GM21529 (cell line): Measurements from ENCODE around the gene H1-8.

Source experiments
- ATAC-seq: cut with Tn5 transposase; IDR thresholded peaks from one replicate; pipeline ENCODE4 v1.9.1; 2021; ENCODE audit not compliant: unreplicated experiment

Gene H1-8

DNA sequence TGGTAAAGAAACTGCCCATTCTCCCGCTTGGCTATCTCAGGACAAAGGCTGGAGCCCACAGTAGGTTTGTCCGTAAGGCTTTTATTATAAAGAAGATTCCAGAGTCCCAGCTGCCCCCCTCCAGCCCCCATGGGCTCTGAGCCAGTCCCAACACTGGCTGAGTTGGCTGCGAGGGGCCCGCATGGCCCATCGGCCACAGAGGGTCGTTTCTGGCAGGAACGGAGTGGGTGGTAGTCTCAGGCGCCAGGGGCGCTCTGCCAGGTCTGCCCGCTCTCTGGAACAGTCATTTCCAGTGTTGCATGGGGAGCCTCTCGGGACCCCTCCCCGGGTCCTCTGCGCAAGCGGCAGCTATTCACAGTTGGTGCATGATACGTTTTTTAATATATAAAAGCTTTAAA lies 12.2 kb downstream of the H1-8 start:
- no peak for ATAC-seq

GRCh38 chr3:129555616-129556357 lies 12.8 kb downstream of the H1-8 start:
- ATAC-seq: no peak

GRCh38 chr3:129556358-129556695 lies 13.4 kb downstream of the H1-8 start:
- no peak for ATAC-seq

DNA sequence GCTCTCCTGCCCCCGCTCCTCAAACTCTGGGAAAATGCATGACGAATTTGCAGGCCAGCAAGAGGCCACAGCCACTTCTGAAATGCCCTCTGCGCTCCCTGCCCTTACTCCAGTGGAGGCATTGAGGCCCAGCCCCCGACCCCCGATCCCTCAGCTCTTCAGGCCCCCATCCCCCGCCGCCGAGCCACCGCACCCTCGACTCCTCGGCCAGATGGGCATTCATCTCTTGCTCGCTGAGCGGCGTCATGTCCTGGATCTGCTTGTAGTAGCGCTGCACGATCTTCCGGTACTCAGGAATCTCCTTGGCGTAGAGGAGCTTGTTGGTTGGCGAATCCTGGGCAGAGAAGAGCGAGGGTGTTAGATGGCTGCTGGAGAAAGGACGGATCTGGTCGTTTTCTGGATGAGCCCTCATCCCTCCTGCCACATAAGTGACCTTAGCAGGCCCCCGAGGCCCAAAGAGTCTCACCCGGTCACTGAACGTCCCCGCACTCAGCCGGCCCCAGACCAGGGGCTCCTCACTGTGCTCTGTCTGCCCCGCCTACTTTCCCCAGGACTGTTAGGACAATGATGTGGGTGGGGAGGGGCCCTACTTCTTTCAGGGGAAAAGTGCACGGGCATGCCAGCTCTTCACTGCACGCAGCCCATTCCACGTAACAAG lies 14.0 kb downstream of the H1-8 start:
- ATAC-seq: no peak

GRCh38 chr3:129557548-129557894 lies 14.5 kb downstream of the H1-8 start:
- ATAC-seq: no peak

DNA sequence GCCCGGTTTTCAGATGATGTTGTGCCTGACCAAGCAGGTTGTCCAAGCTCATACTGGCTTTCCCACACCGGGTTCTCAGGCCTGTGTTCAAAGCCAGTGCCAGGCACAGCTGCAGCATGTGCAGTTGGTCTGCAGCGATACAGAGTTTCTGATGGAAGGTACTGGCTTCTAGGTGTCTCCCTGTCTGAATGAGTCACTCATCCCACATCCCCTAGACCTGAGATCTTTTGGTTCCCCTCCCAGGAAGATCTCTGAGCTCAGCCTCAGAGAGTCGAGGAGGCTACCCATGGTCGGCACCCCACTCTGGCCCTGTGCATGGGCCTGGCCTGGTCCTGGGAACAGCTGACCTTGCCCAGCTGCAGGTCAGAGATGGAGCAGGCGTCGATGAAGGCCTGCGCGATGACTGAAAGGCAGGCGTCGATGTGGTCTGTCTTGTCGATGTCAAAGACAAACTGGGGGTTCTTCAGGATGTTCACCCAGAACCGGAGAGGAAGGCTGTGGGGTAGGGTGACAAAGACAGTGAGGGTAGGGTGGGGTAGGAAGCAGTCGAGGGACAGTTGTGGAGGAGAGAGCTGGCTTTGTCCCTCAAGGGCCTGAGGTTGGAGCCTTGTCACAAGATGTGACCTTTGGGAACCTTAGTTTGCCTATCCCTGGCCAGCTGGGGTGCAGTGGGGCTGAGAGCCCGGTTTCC lies 15.3 kb downstream of the H1-8 start:
- ATAC-seq: no peak

DNA sequence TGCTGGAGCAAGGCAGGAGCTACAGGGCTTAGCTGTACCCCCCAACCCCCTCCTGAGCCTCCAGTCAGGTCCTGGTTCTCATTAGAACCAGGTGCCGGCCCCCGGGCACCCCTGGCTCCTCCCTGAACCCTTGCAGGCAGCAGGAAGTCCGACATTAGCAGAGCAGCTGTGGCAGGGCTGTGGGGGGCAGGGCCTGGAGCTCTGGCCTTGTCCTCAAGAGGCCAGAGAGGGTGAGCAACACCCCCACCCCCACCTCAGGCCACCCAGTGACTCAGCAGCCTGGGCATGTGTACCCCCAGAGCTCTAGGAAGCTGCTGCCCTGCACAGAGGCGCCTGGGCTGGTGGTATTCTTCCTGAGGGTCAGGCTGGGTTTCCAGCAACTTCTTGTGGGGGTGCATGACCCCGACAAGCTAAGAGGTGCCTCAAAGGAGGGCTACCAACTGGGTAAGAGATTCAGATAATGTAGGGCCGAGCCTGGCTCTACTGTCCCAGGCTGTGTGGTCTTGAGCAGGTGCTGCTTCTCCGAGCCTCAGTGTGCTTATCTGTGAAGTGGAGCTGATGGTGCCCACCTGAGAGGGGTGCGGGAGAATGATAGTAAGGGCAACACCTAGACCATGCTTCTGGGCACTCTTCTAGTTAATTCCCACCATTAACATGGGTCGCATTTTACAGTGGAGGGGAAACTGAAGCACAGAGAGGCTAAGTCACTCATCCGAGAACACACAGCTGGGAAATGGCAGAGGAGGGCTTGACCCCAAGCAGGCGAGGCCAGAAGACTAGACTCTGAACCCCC lies 16.0 kb downstream of the H1-8 start:
- no peak for ATAC-seq

GRCh38 chr3:129559565-129560079 lies 16.6 kb downstream of the H1-8 start:
- no peak for ATAC-seq

DNA sequence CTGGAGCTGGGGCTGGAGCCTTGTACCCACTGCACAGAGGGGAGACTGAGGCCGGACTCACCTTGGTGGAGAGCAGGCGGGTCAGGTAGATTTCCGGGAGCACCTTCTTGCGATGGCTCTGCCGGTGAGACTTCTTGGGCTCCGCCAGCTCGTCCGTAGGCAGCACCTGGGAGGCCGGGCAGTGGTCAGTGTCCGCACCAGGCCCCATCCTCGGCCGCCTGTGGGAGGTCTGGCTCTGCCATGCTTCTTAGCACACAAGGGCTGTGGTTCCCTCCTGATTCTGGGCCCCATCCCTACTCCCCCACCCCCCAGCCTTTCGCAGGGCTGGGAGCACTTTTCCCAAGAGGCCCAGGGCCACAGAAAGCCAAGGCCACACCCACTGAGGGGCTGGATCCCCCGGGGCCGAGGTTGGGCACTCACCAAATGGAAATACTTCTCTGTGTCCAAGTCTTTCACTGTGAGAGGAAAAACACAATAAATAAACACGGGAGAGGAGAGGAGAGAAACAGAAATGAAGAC lies 17.4 kb downstream of the H1-8 start:
- no peak for ATAC-seq

DNA sequence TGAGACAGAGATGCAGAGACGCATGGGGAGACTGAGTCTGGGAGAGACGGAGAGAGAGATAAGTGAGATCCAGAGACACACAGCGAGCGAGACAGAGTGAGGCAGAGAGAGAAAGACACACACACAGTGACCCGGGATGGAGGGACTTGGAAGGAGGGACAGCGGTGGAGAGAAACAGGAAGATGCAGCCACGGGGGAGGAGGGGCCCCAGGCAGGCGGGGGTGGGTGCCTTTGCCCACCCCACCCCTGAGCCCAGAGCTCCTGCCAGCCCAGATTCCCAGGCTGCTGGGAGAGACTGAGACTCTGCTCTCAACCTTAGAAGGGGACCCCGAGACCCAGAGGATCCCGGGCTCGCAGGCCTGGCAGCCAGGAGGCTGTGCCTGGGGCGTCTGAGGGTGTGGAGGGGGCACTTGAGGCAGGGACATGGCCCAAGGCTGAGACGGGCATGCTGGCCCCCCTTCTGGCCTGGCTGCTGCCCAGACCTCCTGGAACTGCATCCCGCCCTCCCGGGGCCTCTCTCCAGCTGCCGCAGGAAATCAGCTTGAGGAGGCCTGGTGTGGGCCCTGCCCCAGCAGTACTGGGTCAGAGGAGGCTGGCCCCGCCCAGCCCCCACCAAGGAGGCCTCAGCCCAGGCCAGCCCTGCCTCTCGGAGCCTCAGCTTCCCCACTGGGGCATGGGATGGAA lies 18.1 kb downstream of the H1-8 start:
- ATAC-seq: no peak

DNA sequence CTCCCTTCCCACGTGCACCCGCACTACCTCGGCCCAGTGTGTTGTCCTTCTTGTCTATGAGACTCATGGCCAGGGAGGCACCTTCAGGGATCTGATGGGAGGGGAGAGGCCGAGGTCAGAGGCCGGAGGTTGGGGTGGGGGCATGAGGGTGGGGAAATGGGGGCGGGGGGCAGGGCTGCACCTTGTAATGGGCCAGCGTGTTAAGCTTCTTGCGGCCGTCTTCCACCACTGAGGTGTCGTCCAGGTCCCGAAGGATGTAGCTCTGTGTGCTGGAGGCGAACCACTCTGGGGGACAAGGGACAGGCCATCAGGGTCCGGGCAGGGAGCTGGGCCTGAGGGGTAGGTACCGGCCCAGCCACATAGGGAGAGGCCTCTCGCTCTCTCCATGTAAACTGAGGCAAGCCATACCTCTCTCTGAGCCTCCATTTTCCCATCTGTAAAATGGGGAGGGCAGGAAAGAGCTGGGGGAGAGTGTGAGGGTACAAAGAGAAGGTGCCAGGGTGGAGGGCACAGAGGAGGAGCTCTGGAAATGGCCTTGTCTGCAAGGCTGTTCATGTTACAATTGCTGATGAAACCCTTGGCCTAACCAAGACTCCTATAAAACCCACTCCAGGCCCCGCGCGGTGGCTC lies 18.8 kb downstream of the H1-8 start:
- no peak for ATAC-seq

GRCh38 chr3:129562803-129563202 lies 19.8 kb downstream of the H1-8 start:
- no peak for ATAC-seq

DNA sequence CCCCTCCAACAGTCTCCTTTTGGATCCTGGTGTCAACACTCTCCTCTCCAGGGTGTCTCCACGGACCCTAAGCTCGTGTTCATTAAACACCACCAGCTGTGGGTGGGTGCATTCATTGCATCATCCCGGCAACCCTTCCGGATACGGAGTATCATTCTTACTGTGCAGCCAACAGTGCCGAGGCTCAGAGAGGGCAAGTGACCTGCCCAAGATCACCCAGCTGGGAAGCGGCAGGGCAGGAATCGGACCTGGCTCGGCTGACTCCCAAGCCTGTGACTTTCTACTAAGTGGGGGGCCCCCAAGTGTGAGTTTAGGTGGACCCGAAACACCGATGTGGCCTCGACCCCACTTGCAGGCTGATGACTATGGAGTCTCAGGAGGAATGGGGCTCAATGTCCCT lies 20.4 kb downstream of the H1-8 start:
- ATAC-seq: no peak

DNA sequence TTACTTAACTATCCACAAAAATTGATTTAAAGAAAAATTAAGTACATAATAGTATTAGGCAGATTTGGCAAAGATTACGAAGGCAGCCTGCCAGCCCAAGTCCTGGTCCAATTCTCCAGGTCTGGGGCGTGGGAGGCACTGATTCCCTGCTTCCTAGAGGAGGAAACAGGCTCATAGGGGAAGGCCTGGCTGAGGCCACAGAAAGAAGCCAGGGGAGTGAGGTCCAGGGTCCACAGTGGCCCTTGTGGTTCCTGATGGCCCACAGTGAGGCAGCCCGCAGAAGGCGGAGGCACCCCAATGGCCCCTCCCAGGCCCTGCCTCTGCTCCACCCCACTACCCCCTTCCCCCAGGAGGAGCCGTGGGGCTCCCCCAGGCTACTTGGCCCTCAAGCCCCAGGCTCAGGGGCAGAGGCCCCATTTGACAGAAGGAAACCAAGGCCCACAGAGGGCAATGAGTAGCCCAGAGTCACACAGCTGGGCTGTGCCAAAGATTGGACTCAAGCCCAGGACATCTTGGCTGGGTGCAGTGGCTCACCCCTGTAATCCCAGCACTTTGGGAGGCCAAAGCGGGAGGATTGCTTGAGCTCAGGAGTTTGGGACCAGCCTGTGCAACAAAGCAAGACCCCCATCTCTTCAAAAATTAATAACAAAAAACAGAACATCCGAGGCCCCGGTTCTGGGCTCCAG lies 21.0 kb downstream of the H1-8 start:
- ATAC-seq: no peak

GRCh38 chr3:129564981-129565644 lies 22.1 kb downstream of the H1-8 start:
- ATAC-seq: no peak

DNA sequence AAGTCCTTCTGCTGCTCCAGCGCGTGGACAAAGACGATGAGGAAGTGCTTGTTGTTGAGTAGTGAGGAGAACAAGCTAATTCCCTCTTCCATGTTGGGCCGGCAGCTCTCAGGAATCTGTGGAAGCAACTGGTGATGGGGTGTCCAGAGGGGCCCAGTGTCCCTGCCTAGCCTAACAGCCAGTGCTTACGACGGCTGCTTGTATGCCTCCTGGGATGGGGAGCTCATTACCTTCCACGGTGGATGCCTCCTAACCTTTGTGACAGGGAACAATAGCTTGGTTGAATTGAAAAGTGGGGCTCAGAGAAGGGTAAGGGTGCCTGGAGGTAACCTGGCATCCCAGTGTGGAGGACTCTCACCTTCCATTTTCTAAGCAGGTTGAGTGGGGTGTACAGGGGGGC lies 22.9 kb downstream of the H1-8 start:
- ATAC-seq: no peak

GRCh38 chr3:129567176-129567705 lies 24.3 kb downstream of the H1-8 start:
- no peak for ATAC-seq

DNA sequence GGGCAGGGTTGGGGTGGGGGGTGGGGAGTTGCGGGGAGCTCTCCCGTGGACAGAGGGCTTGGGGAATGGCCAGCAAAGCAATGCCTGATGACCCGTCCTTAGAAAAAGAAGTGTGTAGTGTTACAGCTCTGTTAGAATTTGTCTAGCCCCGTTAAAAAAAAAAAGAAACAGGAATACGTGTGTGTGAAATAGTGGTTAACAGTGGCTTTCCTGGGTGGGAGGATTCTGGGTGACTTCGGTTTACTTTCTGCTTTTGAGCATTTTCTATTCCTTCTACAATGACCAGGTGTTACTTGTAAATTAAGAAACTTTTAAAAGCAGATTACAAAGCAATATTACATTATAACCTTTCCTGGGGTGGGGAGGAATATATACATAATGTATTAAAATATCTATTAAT lies 25.0 kb downstream of the H1-8 start:
- ATAC-seq: no peak

GRCh38 chr3:129569856-129570255 lies 26.9 kb downstream of the H1-8 start:
- no peak for ATAC-seq
